Activated CD8-positive, alpha-beta memory T cell treated with anti-CD3 and anti-CD28 coated beads for 36 hours (primary cell): ENCODE data around the gene COQ5. TPM values are rescaled to one million over a fixed set of nuclear protein-coding genes. Genes with fewer than 3 reads are reported as not detected.
"Not testable (repeated sequence)": the region's sequence is repeated elsewhere in the genome, so short reads cannot be mapped to it uniquely, and the experiment has no call there.

ENCODE experiments used
- CTCF ChIA-PET: fragments of 350-600 bp; sonication (Branson Sonifier 250); formaldehyde crosslinking; loops from one replicate; lab custom pipeline; 2021; ENCODE audit warnings: antibody characterized with exemption; lab: Charles Lee
- POLR2A ChIA-PET: fragments of 350-600 bp; sonication (Branson Sonifier 250); formaldehyde crosslinking; loops from one replicate; lab custom pipeline; 2021; ENCODE audit warnings: antibody characterized with exemption; lab: Charles Lee
- total RNA-seq, 2 experiments: library from RNA; stranded (reverse); gene quantifications; one replicate each; pipeline ENCODE4 v1.2.3, GENCODE V29; 2021

Gene COQ5
- total RNA-seq, 2 experiments from 2014 or later, result 33.7 to 36.0 TPM

GRCh38 chr12:120534203-120534702 lies 5.3 kb upstream of the COQ5 start, which contains the start of gene RNF10:
Gene RNF10, plus strand, starts transcription at chr12:120534356. Its CDS starts 456 bp downstream, at chr12:120534812.
- CTCF ChIA-PET, result interaction anchor here (0.8 to 1.2 kb wide), 3 partner anchors 33 to 96 kb away, joined by 3 to 5 read pairs (median 3); partner anchors contain the start of gene SRSF9
- POLR2A ChIA-PET, result interaction anchor here (0.8 to 1.5 kb wide), 4 partner anchors 16 to 66 kb away, joined by 3 to 6 read pairs (median 4); partner anchors contain the start of gene POP5

GRCh38 chr12:120532701-120533238 lies 3.8 kb upstream of the COQ5 start:
- POLR2A ChIA-PET, result no interaction called here
- CTCF ChIA-PET, result no interaction called here

GRCh38 chr12:120530418-120530761 lies 1.4 kb upstream of the COQ5 start:
- CTCF ChIA-PET, result not testable (repeated sequence)
- POLR2A ChIA-PET, result interaction anchor here (0.6 kb wide), 1 partner anchor 235 kb away, joined by 3 read pairs; no protein-coding TSS in a partner anchor

GRCh38 chr12:120529641-120530417 lies 871 bp upstream of the COQ5 start:
- POLR2A ChIA-PET, result interaction anchor here (0.6 kb wide), 1 partner anchor 234 kb away, joined by 3 read pairs; no protein-coding TSS in a partner anchor
- CTCF ChIA-PET, result no interaction called here

- ChIA-PET CTCF (no interaction called here), POLR2A (no interaction called here)
Observed at GRCh38 chr12:120522568-120522967, 6.4 kb downstream of the COQ5 start.

GRCh38 chr12:120519324-120519723 lies 9.6 kb downstream of the COQ5 start:
- CTCF ChIA-PET, result not testable (repeated sequence)

GRCh38 chr12:120515496-120515895 lies 13.5 kb downstream of the COQ5 start:
- POLR2A ChIA-PET, result no interaction called here
- CTCF ChIA-PET, result no interaction called here

More at GRCh38 chr12:120519324-120519723, 9.6 kb downstream of the COQ5 start:
- POLR2A ChIA-PET, result not testable (repeated sequence)

- CTCF ChIA-PET, result no interaction called here
- POLR2A ChIA-PET, result interaction anchor here (0.6 kb wide), 1 partner anchor 150 kb away, joined by 4 read pairs; no protein-coding TSS in a partner anchor
Observed at GRCh38 chr12:120514002-120514401, 15.0 kb downstream of the COQ5 start.

- POLR2A ChIA-PET, result no interaction called here
- CTCF ChIA-PET, result interaction anchor here (1.1 kb wide), 1 partner anchor 8 kb away, joined by 3 read pairs; no protein-coding TSS in a partner anchor
Observed at GRCh38 chr12:120508537-120508936, 20.4 kb downstream of the COQ5 start.

GRCh38 chr12:120504587-120504986 lies 24.4 kb downstream of the COQ5 start:
- CTCF ChIA-PET, result interaction anchor here (0.6 to 1.7 kb wide), 3 partner anchors 35 to 987 kb away, joined by 3 to 5 read pairs (median 3); partner anchors contain the start of gene SRSF9
- POLR2A ChIA-PET, result no interaction called here

- CTCF ChIA-PET, result interaction anchor here (0.6 to 0.8 kb wide), 2 partner anchors 9 to 62 kb away, joined by 3 to 4 read pairs; no protein-coding TSS in a partner anchor
- POLR2A ChIA-PET, result no interaction called here
Observed at GRCh38 chr12:120500581-120500980, 28.4 kb downstream of the COQ5 start.

GRCh38 chr12:120498870-120499515 lies 30.0 kb downstream of the COQ5 start:
- POLR2A ChIA-PET, result interaction anchor here (0.5 kb wide), 1 partner anchor 22 kb away, joined by 3 read pairs; no protein-coding TSS in a partner anchor

GRCh38 chr12:120497524-120498150 lies 31.3 kb downstream of the COQ5 start:
- ChIA-PET POLR2A (interaction anchor here (1.4 kb wide), 1 partner anchor 37 kb away, joined by 4 read pairs; a partner anchor contains a TSS), CTCF (interaction anchor here (0.6 to 2.1 kb wide), 6 partner anchors 28 to 233 kb away, joined by 3 to 6 read pairs (median 4); partner anchors contain the start of gene SRSF9)

More at GRCh38 chr12:120498870-120499515, 30.0 kb downstream of the COQ5 start:
- CTCF ChIA-PET, result no interaction called here

- CTCF ChIA-PET, result interaction anchor here (0.5 to 2.1 kb wide), 12 partner anchors 22 to 339 kb away, joined by 3 to 6 read pairs (median 3); partner anchors contain the start of genes COQ5 and SRSF9
- POLR2A ChIA-PET, result interaction anchor here (0.5 to 1.4 kb wide), 10 partner anchors 10 to 653 kb away, joined by 3 to 7 read pairs (median 4); partner anchors contain the start of genes COX6A1 and SRSF9
Observed at GRCh38 chr12:120496413-120497340, 32.3 kb downstream of the COQ5 start.

GRCh38 chr12:120495731-120496412 lies 33.1 kb downstream of the COQ5 start, which contains the start of gene DYNLL1:
Gene DYNLL1, plus strand, starts transcription at chr12:120496113. Its CDS starts 309 bp downstream, at chr12:120496422.
- CTCF ChIA-PET, result interaction anchor here (0.5 to 2.1 kb wide), 9 partner anchors 21 to 57 kb away, joined by 3 to 8 read pairs (median 4); partner anchors contain the start of genes COQ5 and SRSF9
- POLR2A ChIA-PET, result interaction anchor here (0.5 to 1.3 kb wide), 7 partner anchors 9 to 488 kb away, joined by 3 to 5 read pairs (median 4); partner anchors contain the start of genes COQ5, COX6A1 and SRSF9

GRCh38 chr12:120495186-120495730 lies 33.7 kb downstream of the COQ5 start:
- ChIA-PET CTCF (interaction anchor here (1.1 to 2.1 kb wide), 5 partner anchors 20 to 32 kb away, joined by 4 to 8 read pairs (median 5); partner anchors contain the start of gene SRSF9), POLR2A (interaction anchor here (0.6 kb wide), 3 partner anchors 32 to 231 kb away, joined by 3 to 5 read pairs (median 5); partner anchors contain the start of gene COQ5)
